GM12891 (cell line): ENCODE measurements around the gene MAP3K9.

Experiments
- PAX5 ChIP-seq: IDR thresholded peaks from 2 replicates; pipeline ENCODE4 v1.6.1; 2011; ENCODE audit warnings: low read length, moderate library complexity, mild to moderate bottlenecking; ENCODE audit not compliant: insufficient read depth, severe bottlenecking
- POLR2A ChIP-seq: IDR thresholded peaks from 2 replicates; pipeline ENCODE4 v1.6.1; 2011; ENCODE audit warnings: low read depth, low read length, control low read depth
- POLR2AphosphoS5 ChIP-seq: IDR thresholded peaks from 2 replicates; pipeline ENCODE4 v1.6.1; 2011; ENCODE audit warnings: low read depth, low read length, control low read depth
- POU2F2 ChIP-seq: IDR thresholded peaks from 2 replicates; pipeline ENCODE4 v1.6.1; 2011; ENCODE audit warnings: low read depth, mild to moderate bottlenecking, control low read depth, low read length, moderate library complexity
- SPI1 ChIP-seq: IDR thresholded peaks from 2 replicates; pipeline ENCODE4 v1.6.1; 2011; ENCODE audit warnings: low read depth, low read length, control low read depth
- TAF1 ChIP-seq: IDR thresholded peaks from 2 replicates; pipeline ENCODE4 v1.6.1; 2011; ENCODE audit warnings: low read depth, low read length, control low read depth

DNA sequence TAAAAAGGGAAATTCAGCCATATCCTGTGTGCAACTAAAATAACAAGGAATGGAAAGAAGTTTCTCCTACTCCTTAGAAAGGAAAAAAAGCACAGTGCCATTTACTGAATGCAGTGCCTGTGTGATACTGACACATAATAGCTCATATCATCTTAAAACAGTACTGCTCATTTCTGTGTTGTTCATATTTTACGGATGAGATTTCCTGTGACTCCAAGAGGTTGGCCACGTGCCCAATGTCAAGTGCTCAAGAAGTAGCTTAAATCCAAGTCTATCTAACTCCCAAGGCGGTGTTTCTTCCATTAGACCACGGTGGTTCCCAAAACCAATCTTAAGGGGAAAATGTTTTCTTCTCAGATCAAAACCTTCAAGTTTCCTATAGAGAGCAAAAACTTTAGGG lies 20.0 kb downstream of the MAP3K9 start:
- TF ChIP-seq POLR2A (no peak), TAF1 (no peak), SPI1 (no peak), POLR2AphosphoS5 (no peak), POU2F2 (no peak), PAX5 (no peak)
